Measurements from ENCODE around the gene FBXL7.

DNA sequence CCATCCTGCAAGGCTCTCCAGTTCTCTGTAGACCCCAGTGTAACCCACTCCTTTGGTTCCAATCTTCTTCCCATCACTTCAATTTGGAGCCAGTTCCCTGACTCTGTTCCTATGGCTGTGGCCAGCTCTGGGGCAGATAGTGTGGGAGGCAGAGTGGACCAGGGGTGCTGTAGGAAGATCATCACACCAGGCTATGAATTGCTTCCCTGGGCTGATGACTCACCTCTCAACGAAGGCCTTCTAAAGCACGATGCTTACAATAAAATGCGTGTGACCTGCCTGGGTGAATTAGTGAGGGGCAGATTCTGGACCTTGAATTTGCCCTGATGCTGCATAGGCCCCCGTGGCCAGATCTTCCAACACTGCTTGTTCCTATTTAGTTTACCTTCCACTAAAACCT is 289.7 kb downstream of the FBXL7 start:
- no peak for TF ChIP-seq EZH2 (IDR thresholded peaks at IDR 0.05; ENCODE audit: low read depth)
- TF ChIP-seq, protein P1, sequence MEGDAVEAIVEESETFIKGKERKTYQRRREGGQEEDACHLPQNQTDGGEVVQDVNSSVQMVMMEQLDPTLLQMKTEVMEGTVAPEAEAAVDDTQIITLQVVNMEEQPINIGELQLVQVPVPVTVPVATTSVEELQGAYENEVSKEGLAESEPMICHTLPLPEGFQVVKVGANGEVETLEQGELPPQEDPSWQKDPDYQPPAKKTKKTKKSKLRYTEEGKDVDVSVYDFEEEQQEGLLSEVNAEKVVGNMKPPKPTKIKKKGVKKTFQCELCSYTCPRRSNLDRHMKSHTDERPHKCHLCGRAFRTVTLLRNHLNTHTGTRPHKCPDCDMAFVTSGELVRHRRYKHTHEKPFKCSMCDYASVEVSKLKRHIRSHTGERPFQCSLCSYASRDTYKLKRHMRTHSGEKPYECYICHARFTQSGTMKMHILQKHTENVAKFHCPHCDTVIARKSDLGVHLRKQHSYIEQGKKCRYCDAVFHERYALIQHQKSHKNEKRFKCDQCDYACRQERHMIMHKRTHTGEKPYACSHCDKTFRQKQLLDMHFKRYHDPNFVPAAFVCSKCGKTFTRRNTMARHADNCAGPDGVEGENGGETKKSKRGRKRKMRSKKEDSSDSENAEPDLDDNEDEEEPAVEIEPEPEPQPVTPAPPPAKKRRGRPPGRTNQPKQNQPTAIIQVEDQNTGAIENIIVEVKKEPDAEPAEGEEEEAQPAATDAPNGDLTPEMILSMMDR (conservative IDR thresholded peaks at IDR 0.05): no peak
